HCT116 (cell line): ENCODE results near the gene MMAA. TPM values are rescaled to one million over a fixed set of nuclear protein-coding genes. Genes with fewer than 3 reads are reported as not detected.

Source experiments
- ATAC-seq: fragments of 200-7000 bp; cut with Tn5 transposase; 2 replicates; pipeline ENCODE4 v1.9.1; 2020; ENCODE audit warnings: mild to moderate bottlenecking, moderate library complexity
- BruUV-seq: library from RNA; stranded (reverse); fragments of 400-500 nt; replicated peaks from 2 replicates; lab custom pipeline; 2021; lab: Mats Ljungman, UMichigan
- CTCF ChIA-PET: fragments of 300-600 bp; sonication (Branson Sonifier 250); formaldehyde crosslinking; loops from one replicate; lab custom pipeline; 2021; ENCODE audit warnings: antibody characterized with exemption; lab: Charles Lee
- POLR2A ChIA-PET: fragments of 300-600, 350-600 bp; sonication (Branson Sonifier 250); formaldehyde crosslinking; loops from one replicate; lab custom pipeline; 2021; ENCODE audit warnings: antibody characterized with exemption; lab: Charles Lee
- RAD21 ChIA-PET, 2 experiments: fragments of 300-600 bp; sonication (Branson Sonifier 250); formaldehyde crosslinking; loops; one replicate each; lab custom pipeline; 2023; ENCODE audit warnings: low total read pairs in 2 of 2; ENCODE audit not compliant: uncharacterized antibody in 2 of 2, unreplicated experiment in 2 of 2, low non-redundant PET in 1 of 2; lab: Charles Lee
- DNase-seq: peaks from one replicate; pipeline ENCODE4 v3.0.0-alpha.2; 2010; ENCODE audit warnings: low read depth, low spot score
- H2AFZ ChIP-seq: fragments of 200-600 bp; shearing (Covaris generic), sonication (generic); 2 replicates; pipeline ENCODE4 v1.6.1; 2017; ENCODE audit warnings: low read depth, mixed run types, mixed read lengths, antibody characterized with exemption, low read length; ENCODE audit not compliant: poor library complexity, severe bottlenecking
- H3K27ac ChIP-seq: 2 replicates; pipeline ENCODE4 v1.5.1; 2012; ENCODE audit warnings: low read depth, low read length
- H3K27me3 ChIP-seq: fragments of 200-600 bp; sonication (generic); 2 replicates; pipeline ENCODE4 v1.6.1; 2016; ENCODE audit warnings: mixed run types, low read length, mixed read lengths; ENCODE audit not compliant: insufficient read depth
- H3K36me3 ChIP-seq, 2 experiments: fragments of 200-500 bp in 1 of 2; fragments of 200-600 bp in 1 of 2; sonication (Bioruptor generic) in 1 of 2; sonication (generic) in 1 of 2; 2 replicates each; pipeline versions ENCODE4 v1.5.1 to v1.6.1; 2014 to 2016; ENCODE audit warnings: low read length in 2 of 2, inconsistent platforms in 1 of 2, mixed read lengths in 1 of 2, mixed run types in 1 of 2; ENCODE audit not compliant: insufficient read depth in 2 of 2, control insufficient read depth in 1 of 2
- H3K4me1 ChIP-seq, 2 experiments: fragments of 200-600 bp in 1 of 2; sonication (generic) in 1 of 2; 2 replicates each; pipeline versions ENCODE4 v1.5.1 to v1.6.1; 2012 to 2017; ENCODE audit warnings: low read length in 2 of 2, inconsistent platforms in 1 of 2, mild to moderate bottlenecking in 1 of 2, mixed read lengths in 1 of 2, mixed run types in 1 of 2, moderate library complexity in 1 of 2; ENCODE audit not compliant: insufficient read depth in 2 of 2, control insufficient read depth in 1 of 2
- H3K4me2 ChIP-seq: fragments of 200-600 bp; sonication (generic); 2 replicates; pipeline ENCODE4 v1.6.1; 2017; ENCODE audit warnings: mixed run types, low read length, mixed read lengths
- H3K4me3 ChIP-seq, 2 experiments: fragments of 200-600 bp in 1 of 2; sonication (generic) in 1 of 2; replicated peaks in 1 of 2; 2 replicates each; pipeline ENCODE4 v1.5.1; 2011 to 2016; ENCODE audit warnings: low read length in 2 of 2, control low read depth in 1 of 2, low read depth in 1 of 2, mild to moderate bottlenecking in 1 of 2, mixed read lengths in 1 of 2, mixed run types in 1 of 2
- H3K79me2 ChIP-seq: fragments of 200-600 bp; sonication (generic); 2 replicates; pipeline ENCODE4 v1.6.1; 2017; ENCODE audit warnings: mild to moderate bottlenecking, mixed run types, low read length, moderate library complexity, mixed read lengths; ENCODE audit not compliant: insufficient read depth
- H3K9ac ChIP-seq: fragments of 200-600 bp; sonication (generic); 2 replicates; pipeline ENCODE4 v1.6.1; 2016; ENCODE audit warnings: low read length, mixed read lengths
- H3K9me2 ChIP-seq: fragments of 200-600 bp; sonication (generic), shearing (Covaris generic); 2 replicates; pipeline ENCODE4 v1.6.1; 2017; ENCODE audit warnings: mixed run types, mild to moderate bottlenecking, moderate library complexity; ENCODE audit not compliant: insufficient read depth
- H3K9me3 ChIP-seq, 2 experiments: fragments of 200-500 bp in 1 of 2; fragments of 200-600 bp in 1 of 2; sonication (Bioruptor generic) in 1 of 2; sonication (generic) in 1 of 2; 2 replicates each; pipeline ENCODE4 v1.6.1; 2014 to 2017; ENCODE audit warnings: low read length in 2 of 2, mixed read lengths in 2 of 2, inconsistent platforms in 1 of 2, low read depth in 1 of 2, mild to moderate bottlenecking in 1 of 2, mixed run types in 1 of 2, moderate library complexity in 1 of 2; ENCODE audit not compliant: control insufficient read depth in 1 of 2, insufficient read depth in 1 of 2
- H4K20me1 ChIP-seq: fragments of 200-600 bp; sonication (generic), shearing (Covaris generic); 2 replicates; pipeline ENCODE4 v1.6.1; 2017; ENCODE audit warnings: mixed run types, mild to moderate bottlenecking, moderate library complexity; ENCODE audit not compliant: insufficient read depth
- EZH2phosphoT487 ChIP-seq: fragments of 200-600 bp; IDR thresholded peaks from 2 replicates; pipeline ENCODE4 v1.6.1; 2018; ENCODE audit warnings: antibody characterized with exemption, borderline replicate concordance
- MAX ChIP-seq: IDR thresholded peaks from 2 replicates; pipeline ENCODE4 v1.6.1; 2012
- POLR2AphosphoS5 ChIP-seq: IDR thresholded peaks from 2 replicates; pipeline ENCODE4 v1.6.1; 2011; ENCODE audit warnings: mild to moderate bottlenecking, low read depth, low read length, moderate library complexity
- RAD21 ChIP-seq: IDR thresholded peaks from 2 replicates; pipeline ENCODE4 v1.6.1; 2012; ENCODE audit warnings: low read depth, mild to moderate bottlenecking
- SIN3A ChIP-seq: IDR thresholded peaks from 2 replicates; pipeline ENCODE4 v1.6.1; 2012; ENCODE audit warnings: low read depth
- SRF ChIP-seq: IDR thresholded peaks from 2 replicates; pipeline ENCODE4 v1.6.1; 2012; ENCODE audit warnings: low read depth
- TCF7L2 ChIP-seq: IDR thresholded peaks from 2 replicates; pipeline ENCODE4 v1.7.0; 2011; ENCODE audit warnings: borderline replicate concordance, inconsistent platforms; ENCODE audit not compliant: insufficient read depth, insufficient read length; ENCODE audit errors: extremely low read depth
- ZBTB33 ChIP-seq: IDR thresholded peaks from 2 replicates; pipeline ENCODE4 v1.6.1; 2011; ENCODE audit warnings: mild to moderate bottlenecking, low read length, moderate library complexity; ENCODE audit not compliant: insufficient replicate concordance; ENCODE audit errors: extremely low read depth
- intact Hi-C: fragments of 100-400 bp; cut with micrococcal nuclease; formaldehyde crosslinking; loops from 2 replicates; pipeline ENCODE4 v1.10.0; 2022
- total RNA-seq: library from RNA; stranded (reverse); gene quantifications from one replicate; pipeline ENCODE4 v1.2.1, GENCODE V29; 2021; ENCODE audit not compliant: unreplicated experiment

Gene MMAA
- total RNA-seq, 1 experiment from 2014 or later: 3.6 TPM

GRCh38 chr4:145614233-145614610 lies 5.0 kb upstream of the MMAA start:
- ChIA-PET CTCF (interaction anchor here (2.5 kb wide), 1 partner anchor 398 kb away, joined by 7 read pairs; no protein-coding TSS in a partner anchor), POLR2A (no interaction called here), RAD21 (no interaction called here)
- no peaks in the 10 kb centered on the region for H3K36me3 ChIP-seq
- no peaks in the 10 kb centered on the region for H3K9me2 ChIP-seq
- peaks cover 0 to 8% of the 10 kb centered on the region in 2 experiments; a peak in 3 of 4 replicates for H3K4me1 ChIP-seq
- no peak overlapping the region for H3K4me3 ChIP-seq
- intact Hi-C loops: no loop called here
- ATAC-seq: no peak
- H4K20me1 ChIP-seq: no peaks in the 10 kb centered on the region
- H3K9me3 ChIP-seq: no peaks in the 10 kb centered on the region
- H3K4me2 ChIP-seq: no peak overlapping the region
- no peak overlapping the region for H3K27ac ChIP-seq
- no peak for TF ChIP-seq ZBTB33
- TF ChIP-seq POLR2AphosphoS5: no peak
- no peak for TF ChIP-seq TCF7L2
- TF ChIP-seq MAX: no peak
- TF ChIP-seq SRF: no peak
- TF ChIP-seq EZH2phosphoT487: no peak
- no peak for TF ChIP-seq RAD21
- no peak for TF ChIP-seq SIN3A
- BruUV-seq: no TSS peak
- H3K79me2 ChIP-seq: peaks cover 15% of the 10 kb centered on the region
- no peak overlapping the region for H3K9ac ChIP-seq
- H2AFZ ChIP-seq: no peak overlapping the region
- H3K27me3 ChIP-seq: no peaks in the 10 kb centered on the region
- DNase-seq: no peak
